ENCODE data around the gene KCNT2. TPM values are rescaled to one million over a fixed set of nuclear protein-coding genes. Genes with fewer than 3 reads are reported as not detected.

The KCNT2 gene
- total RNA-seq, 1 donor from 2014 or later: 26.1 TPM

DNA sequence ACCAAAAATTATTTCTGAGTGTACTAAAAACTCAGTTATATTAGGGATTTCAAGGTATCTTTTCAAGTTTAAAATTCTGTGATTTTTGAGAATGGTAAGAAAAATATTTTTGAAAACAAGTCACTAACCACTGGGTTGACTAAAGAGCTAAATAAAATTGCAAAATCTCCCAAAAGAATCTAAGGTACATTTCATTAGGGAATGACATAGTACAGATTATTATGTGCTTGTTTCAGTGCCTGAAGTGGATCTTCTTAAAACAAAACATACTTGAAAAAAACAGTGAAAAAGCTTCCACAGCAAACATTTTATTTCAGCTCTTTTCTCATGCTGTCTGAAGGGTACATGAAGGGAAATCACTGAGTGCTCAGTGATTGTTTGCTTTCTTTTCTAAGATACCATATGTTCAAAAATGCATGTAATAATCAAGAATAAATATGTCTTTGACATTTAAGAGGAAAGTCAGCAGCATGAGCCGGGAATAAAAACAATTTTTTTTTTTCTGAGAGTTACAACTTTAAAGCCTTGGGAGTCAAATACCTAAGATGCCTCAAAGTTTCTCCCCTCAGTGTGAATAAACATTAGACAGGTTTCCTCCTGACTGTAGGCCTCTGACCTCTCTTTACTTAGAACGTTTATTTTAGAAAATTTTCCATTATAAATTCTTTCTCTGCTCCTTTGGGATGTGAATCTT lies 200.7 kb downstream of the KCNT2 start:
- DNase-seq (ENCODE audit: low spot score, unreplicated experiment): no peak
- Mint-ChIP-seq H3K27ac (peak overlapping the region; percentile 94), H3K27me3 (no peaks in the 10 kb centered on the region), H3K4me1 (ENCODE audit: low read depth) (peaks cover 16% of the 10 kb centered on the region), H3K9me3 (ENCODE audit: low read depth) (peaks cover 3% of the 10 kb centered on the region), H3K36me3 (ENCODE audit: insufficient read depth) (peaks cover 1% of the 10 kb centered on the region), H3K4me3 (ENCODE audit: low read depth) (no peak overlapping the region)
- TF ChIP-seq, protein P1, sequence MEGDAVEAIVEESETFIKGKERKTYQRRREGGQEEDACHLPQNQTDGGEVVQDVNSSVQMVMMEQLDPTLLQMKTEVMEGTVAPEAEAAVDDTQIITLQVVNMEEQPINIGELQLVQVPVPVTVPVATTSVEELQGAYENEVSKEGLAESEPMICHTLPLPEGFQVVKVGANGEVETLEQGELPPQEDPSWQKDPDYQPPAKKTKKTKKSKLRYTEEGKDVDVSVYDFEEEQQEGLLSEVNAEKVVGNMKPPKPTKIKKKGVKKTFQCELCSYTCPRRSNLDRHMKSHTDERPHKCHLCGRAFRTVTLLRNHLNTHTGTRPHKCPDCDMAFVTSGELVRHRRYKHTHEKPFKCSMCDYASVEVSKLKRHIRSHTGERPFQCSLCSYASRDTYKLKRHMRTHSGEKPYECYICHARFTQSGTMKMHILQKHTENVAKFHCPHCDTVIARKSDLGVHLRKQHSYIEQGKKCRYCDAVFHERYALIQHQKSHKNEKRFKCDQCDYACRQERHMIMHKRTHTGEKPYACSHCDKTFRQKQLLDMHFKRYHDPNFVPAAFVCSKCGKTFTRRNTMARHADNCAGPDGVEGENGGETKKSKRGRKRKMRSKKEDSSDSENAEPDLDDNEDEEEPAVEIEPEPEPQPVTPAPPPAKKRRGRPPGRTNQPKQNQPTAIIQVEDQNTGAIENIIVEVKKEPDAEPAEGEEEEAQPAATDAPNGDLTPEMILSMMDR (IDR thresholded peaks at IDR 0.05; ENCODE audit: unreplicated experiment): no peak

- H3K4me3 Mint-ChIP-seq (ENCODE audit: low read depth): no peak overlapping the region
- H3K4me1 Mint-ChIP-seq (ENCODE audit: low read depth): peaks cover 25% of the 10 kb centered on the region
- H3K27ac Mint-ChIP-seq: no peak overlapping the region
- no peaks in the 10 kb centered on the region for H3K9me3 Mint-ChIP-seq (ENCODE audit: low read depth)
- no peaks in the 10 kb centered on the region for H3K27me3 Mint-ChIP-seq
- DNase-seq (ENCODE audit: low spot score, unreplicated experiment): no peak
- TF ChIP-seq, protein P1 (IDR thresholded peaks at IDR 0.05; ENCODE audit: unreplicated experiment): no peak
- no peaks in the 10 kb centered on the region for H3K36me3 Mint-ChIP-seq (ENCODE audit: insufficient read depth)
Observed at GRCh38 chr1:196405839-196406238, 202.4 kb downstream of the KCNT2 start.

DNA sequence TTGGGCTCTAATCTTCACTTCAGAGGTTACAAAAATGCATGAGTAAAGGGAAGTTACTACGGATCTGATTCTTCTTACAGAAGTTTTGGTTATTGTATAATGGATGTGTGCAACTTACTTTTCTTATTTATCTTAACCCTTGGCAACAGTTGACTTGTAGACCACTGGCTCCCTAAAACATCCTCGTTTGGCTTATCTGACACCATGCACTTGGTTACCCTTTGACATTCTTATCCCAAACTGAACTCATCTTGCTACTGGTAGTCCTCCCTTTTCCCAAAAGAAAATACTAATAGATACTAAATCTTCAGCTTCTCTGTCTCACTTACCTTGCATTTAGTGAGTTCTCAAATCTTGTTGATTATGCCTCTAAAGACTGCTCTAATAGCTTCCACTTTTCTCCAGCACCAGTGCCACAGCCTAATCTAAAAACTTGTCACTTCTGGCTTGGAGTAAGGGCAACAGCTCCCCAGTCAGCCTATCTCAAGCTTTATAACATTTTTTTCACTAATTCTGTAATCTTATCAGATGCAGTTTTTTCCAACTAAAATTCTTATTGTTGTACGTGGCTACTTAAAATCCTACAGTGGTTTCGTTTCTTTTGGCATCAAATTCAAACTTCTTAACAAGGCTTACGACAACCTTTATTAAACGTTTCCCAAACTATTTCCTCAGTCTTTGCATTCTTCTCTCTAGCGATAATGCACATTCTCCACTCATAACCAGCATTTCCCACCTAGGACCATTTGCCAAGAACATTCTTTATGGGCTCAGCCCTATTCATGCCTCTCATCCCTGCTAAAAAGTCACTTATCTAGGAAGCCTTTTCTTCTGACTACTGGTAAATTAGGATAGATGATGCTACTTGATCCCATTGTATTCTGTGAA lies 204.2 kb downstream of the KCNT2 start:
- Mint-ChIP-seq H3K36me3 (ENCODE audit: insufficient read depth) (no peaks in the 10 kb centered on the region), H3K9me3 (ENCODE audit: low read depth) (no peaks in the 10 kb centered on the region), H3K4me3 (ENCODE audit: low read depth) (no peak overlapping the region), H3K4me1 (ENCODE audit: low read depth) (peaks cover 28% of the 10 kb centered on the region), H3K27me3 (no peaks in the 10 kb centered on the region), H3K27ac (no peak overlapping the region)
- TF ChIP-seq, protein P1 (IDR thresholded peaks at IDR 0.05; ENCODE audit: unreplicated experiment): no peak
- DNase-seq (ENCODE audit: low spot score, unreplicated experiment): no peak

DNA sequence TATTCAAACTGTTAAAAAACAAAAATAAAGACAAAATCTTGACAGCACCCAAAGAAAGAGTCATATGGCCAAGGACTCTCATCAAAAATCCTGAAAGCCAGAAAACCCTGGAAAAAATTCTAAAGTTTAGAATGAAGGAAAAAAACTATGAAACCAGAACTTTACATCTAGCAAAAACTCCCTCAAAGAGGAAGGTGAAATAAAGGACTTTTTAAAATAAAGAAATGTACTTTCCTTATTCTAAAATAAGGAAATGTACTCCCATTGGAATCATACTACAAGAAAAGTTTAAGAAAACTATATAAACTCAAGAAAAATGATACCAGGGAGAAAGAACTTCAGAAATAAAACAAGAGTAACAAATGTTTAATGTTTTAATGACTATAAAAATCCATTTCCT lies 206.3 kb downstream of the KCNT2 start:
- peaks cover 12% of the 10 kb centered on the region for H3K4me1 Mint-ChIP-seq (ENCODE audit: low read depth)
- TF ChIP-seq, protein P1 (IDR thresholded peaks at IDR 0.05; ENCODE audit: unreplicated experiment): no peak
- H3K27me3 Mint-ChIP-seq: no peaks in the 10 kb centered on the region
- H3K9me3 Mint-ChIP-seq (ENCODE audit: low read depth): no peaks in the 10 kb centered on the region
- no peak overlapping the region for H3K4me3 Mint-ChIP-seq (ENCODE audit: low read depth)
- DNase-seq (ENCODE audit: low spot score, unreplicated experiment): no peak
- no peaks in the 10 kb centered on the region for H3K36me3 Mint-ChIP-seq (ENCODE audit: insufficient read depth)
- no peak overlapping the region for H3K27ac Mint-ChIP-seq

DNA sequence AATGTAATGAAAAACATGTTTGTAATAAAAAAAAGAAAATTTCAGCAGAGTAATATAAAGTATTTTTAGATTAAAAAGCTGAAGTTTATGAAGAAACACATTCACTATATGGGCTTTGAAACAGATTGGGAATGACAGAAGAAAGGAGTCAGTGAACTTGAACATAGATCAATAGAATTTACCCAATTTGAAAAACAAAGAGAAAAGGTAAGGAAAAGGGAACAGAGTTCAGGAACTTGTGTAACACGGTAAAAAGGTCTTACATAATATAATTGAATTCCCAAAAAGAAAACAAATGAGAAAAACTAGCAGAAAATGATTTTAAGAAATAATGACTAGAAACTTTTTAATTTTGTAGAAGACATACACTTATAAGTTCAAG lies 206.8 kb downstream of the KCNT2 start:
- Mint-ChIP-seq H3K9me3 (ENCODE audit: low read depth) (no peaks in the 10 kb centered on the region), H3K27ac (no peak overlapping the region), H3K4me1 (ENCODE audit: low read depth) (peaks cover 12% of the 10 kb centered on the region), H3K27me3 (no peaks in the 10 kb centered on the region), H3K36me3 (ENCODE audit: insufficient read depth) (no peaks in the 10 kb centered on the region), H3K4me3 (ENCODE audit: low read depth) (no peak overlapping the region)
- no peak for DNase-seq (ENCODE audit: low spot score, unreplicated experiment)
- TF ChIP-seq, protein P1 (IDR thresholded peaks at IDR 0.05; ENCODE audit: unreplicated experiment): no peak
